ENCODE results near the gene FAM222A. TPM values are rescaled to one million over a fixed set of nuclear protein-coding genes. Genes with fewer than 3 reads are reported as not detected.

FAM222A gene
- total RNA-seq, 4 donors from 2014 or later = 0.54 to 3.7 (median 0.92) TPM

DNA sequence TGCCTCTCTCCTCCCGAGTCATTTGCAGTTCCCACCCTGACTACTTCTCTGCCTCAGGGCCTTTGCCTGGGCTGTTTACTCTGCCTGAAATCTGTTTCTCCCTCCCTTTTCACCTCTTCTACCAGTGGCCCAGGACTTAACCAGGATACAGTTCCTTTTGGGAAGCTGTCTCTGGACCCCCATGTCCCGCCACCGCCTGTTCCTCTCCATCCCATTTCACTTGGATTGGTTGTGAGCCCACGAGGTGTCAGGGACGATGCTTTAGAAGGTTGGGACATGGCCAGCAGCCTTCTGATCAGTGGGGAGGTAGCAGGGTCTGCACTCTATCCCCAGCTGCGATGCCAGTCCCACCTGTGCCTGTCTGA, 51.8 kb downstream of the FAM222A start:
- Histone ChIP-seq H3K27ac (no peak overlapping the region), H3K4me3 (no peak overlapping the region), H3K9me3 (peaks cover 0 to 8% (median 0%) of the 10 kb centered on the region in 3 donors), H3K36me3 (no peaks in the 10 kb centered on the region), H3K4me1 (peaks cover 0 to 4% (median 0%) of the 10 kb centered on the region in 3 donors), H3K27me3 (peaks cover 1% of the 10 kb centered on the region)
- TF ChIP-seq POLR2AphosphoS5 (IDR thresholded peaks at IDR 0.05) = no peak
- 73 to 86% methylated on average over 1 to 3 of the region's 6 CpGs for WGBS, 2 donors (ENCODE audit: low coverage in 1 of 2)
- no peak for ATAC-seq

DNA sequence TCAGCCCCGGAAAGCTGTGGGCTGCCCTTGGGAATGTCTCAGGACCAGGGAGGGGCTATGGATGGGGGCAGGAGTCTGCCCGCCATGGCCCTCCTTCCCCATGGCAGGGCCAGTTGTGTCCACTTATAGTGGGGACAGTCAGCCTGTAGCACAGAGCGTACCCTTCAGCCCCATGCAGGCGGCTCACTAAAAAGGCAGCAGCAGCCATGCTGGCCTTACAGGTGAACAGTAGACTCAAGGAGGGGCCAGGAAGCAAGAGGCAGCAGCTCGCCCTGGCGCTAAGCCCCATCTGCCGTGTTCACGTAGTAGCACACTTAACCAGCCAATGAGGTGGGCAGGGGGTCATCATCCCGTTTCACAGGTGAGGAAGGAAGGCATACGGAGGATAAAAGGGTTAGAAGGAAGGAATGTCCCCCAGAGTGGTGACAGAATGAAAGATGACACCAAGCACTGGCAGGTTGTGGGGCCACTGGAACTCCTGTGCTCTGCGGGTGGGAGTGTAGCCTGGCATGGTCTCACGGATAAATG, 52.7 kb downstream of the FAM222A start:
- no peak overlapping the region for H3K27ac ChIP-seq
- H3K4me3 ChIP-seq = no peak overlapping the region
- H3K4me1 ChIP-seq = peaks cover 0 to 7% (median 0%) of the 10 kb centered on the region in 3 donors
- H3K9me3 ChIP-seq = peaks cover 0 to 8% (median 0%) of the 10 kb centered on the region in 3 donors
- TF ChIP-seq POLR2AphosphoS5 (IDR thresholded peaks at IDR 0.05) (no peak), EP300 (IDR thresholded peaks at IDR 0.05) (no peak), POLR2A (IDR thresholded peaks at IDR 0.05) (no peak)
- TF ChIP-seq, protein P1, sequence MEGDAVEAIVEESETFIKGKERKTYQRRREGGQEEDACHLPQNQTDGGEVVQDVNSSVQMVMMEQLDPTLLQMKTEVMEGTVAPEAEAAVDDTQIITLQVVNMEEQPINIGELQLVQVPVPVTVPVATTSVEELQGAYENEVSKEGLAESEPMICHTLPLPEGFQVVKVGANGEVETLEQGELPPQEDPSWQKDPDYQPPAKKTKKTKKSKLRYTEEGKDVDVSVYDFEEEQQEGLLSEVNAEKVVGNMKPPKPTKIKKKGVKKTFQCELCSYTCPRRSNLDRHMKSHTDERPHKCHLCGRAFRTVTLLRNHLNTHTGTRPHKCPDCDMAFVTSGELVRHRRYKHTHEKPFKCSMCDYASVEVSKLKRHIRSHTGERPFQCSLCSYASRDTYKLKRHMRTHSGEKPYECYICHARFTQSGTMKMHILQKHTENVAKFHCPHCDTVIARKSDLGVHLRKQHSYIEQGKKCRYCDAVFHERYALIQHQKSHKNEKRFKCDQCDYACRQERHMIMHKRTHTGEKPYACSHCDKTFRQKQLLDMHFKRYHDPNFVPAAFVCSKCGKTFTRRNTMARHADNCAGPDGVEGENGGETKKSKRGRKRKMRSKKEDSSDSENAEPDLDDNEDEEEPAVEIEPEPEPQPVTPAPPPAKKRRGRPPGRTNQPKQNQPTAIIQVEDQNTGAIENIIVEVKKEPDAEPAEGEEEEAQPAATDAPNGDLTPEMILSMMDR (IDR thresholded peaks at IDR 0.05) = no peak
- WGBS, 2 donors (ENCODE audit: low coverage in 1 of 2) = 65 to 100% methylated on average over 1 to 8 of the region's 12 CpGs
- no peaks in the 10 kb centered on the region for H3K27me3 ChIP-seq
- no peaks in the 10 kb centered on the region for H3K36me3 ChIP-seq
- ATAC-seq = no peak

DNA sequence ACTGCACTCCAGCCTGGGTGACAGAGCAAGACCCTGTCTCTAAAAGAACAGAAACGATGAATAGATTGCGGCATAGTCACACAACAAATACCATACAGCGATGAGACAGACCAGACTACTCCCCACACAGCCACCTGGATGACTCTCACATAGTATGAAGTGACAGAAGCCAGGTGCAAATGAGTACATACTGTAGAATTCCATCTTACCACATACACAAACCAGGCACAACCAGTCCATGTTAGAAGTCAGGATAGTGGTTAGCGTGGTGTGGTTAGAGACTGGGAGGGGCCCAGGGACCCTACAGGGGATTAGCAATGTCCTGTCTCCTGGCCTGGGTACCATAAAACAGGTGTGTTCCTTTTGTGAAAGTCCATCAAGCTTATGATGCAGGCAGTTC, 53.8 kb downstream of the FAM222A start:
- 98% methylated on average over 4 of the region's 4 CpGs; no CpG with 5 or more reads in 1 of the 2 donors for WGBS, 2 donors (ENCODE audit: low coverage in 1 of 2)
- TF ChIP-seq POLR2AphosphoS5 (IDR thresholded peaks at IDR 0.05) (no peak), EP300 (IDR thresholded peaks at IDR 0.05) (no peak), POLR2A (IDR thresholded peaks at IDR 0.05) (no peak)
- TF ChIP-seq, protein P1 (IDR thresholded peaks at IDR 0.05) = no peak
- peaks cover 0 to 7% (median 0%) of the 10 kb centered on the region in 3 donors for H3K4me1 ChIP-seq
- no peak overlapping the region for H3K27ac ChIP-seq
- ATAC-seq = no peak
- no peaks in the 10 kb centered on the region for H3K36me3 ChIP-seq
- no peak overlapping the region for H3K4me3 ChIP-seq
- peaks cover 0 to 8% (median 0%) of the 10 kb centered on the region in 3 donors for H3K9me3 ChIP-seq
- no peaks in the 10 kb centered on the region for H3K27me3 ChIP-seq

DNA sequence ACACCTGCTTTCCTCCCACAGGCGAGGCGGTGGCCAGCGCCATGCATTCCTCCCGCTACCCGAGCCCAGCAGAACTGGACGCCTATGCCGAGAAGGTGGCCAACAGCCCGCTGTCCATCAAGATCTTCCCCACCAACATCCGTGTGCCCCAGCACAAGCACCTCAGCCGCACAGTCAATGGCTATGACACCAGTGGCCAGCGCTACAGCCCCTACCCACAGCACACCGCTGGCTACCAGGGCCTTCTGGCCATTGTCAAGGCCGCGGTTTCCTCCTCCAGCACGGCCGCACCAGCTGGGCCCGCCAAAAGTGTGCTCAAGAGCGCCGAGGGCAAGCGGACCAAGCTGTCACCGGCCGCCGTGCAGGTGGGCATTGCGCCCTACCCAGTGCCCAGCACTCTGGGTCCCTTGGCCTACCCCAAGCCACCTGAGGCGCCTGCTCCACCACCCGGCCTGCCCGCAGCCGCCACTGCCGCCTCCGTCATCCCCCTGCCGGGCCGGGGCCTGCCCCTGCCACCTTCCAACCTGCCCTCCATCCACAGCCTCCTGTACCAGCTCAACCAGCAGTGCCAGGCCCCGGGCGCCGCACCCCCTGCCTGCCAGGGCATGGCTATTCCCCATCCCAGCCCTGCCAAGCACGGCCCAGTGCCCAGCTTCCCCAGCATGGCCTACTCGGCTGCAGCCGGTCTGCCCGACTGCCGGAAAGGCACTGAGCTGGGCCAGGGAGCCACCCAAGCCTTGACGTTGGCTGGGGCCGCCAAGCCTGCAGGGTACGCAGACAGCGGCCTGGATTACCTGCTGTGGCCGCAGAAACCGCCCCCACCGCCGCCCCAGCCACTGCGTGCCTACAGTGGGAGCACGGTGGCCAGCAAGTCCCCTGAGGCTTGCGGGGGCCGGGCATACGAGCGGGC, 54.6 kb downstream of the FAM222A start:
- TF ChIP-seq EP300 (IDR thresholded peaks at IDR 0.05) = no peak
- Histone ChIP-seq H3K9me3 (peaks cover 0 to 6% (median 0%) of the 10 kb centered on the region in 3 donors), H3K4me3 (no peak overlapping the region), H3K36me3 (no peaks in the 10 kb centered on the region), H3K27me3 (no peaks in the 10 kb centered on the region), H3K27ac (no peak overlapping the region), H3K4me1 (peaks cover 0 to 14% (median 0%) of the 10 kb centered on the region in 3 donors)
- 95% methylated on average over 10 of the region's 54 CpGs; no CpG with 5 or more reads in 1 of the 2 donors for WGBS, 2 donors (ENCODE audit: low coverage in 1 of 2)
- no peak for ATAC-seq

DNA sequence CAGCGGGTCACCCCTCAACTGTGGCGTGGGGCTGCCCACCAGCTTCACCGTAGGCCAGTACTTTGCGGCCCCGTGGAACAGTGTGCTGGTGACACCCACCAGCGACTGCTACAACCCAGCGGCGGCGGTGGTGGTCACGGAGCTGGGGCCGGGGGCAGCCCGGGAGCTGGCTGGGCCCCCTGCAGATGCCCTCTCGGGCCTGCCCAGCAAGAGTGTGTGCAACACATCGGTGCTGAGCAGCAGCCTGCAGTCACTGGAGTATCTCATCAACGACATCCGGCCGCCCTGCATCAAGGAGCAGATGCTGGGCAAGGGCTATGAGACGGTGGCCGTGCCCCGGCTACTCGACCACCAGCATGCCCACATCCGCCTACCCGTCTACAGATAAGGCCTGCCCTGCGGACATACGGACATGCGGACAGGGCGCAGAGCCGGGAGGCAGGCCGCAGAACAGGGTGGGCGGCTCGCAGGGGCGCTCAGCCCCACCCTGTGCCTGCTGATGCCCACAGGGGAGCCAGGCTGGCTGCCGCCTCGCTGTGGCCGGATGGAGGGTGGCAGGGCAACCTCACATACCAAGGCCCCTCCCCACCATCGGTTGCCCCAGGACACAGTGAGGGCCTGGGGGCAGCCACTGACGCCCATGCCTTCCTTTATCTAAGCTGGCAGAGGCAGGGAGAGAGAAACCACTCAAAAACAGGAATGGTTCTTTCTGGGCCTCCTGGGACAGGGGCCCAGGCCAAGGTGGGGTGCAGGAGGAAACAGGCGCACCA, 55.5 kb downstream of the FAM222A start:
- H3K27ac ChIP-seq = no peak overlapping the region
- peaks cover 0 to 20% (median 0%) of the 10 kb centered on the region in 3 donors for H3K4me1 ChIP-seq
- no peaks in the 10 kb centered on the region for H3K27me3 ChIP-seq
- H3K36me3 ChIP-seq = no peaks in the 10 kb centered on the region
- H3K9me3 ChIP-seq = no peaks in the 10 kb centered on the region
- H3K4me3 ChIP-seq = no peak overlapping the region
- ATAC-seq = no peak
- no CpG with 5 or more reads among the region's 38 CpGs for WGBS, 2 donors (ENCODE audit: low coverage in 1 of 2)
- TF ChIP-seq, protein P1 (IDR thresholded peaks at IDR 0.05) = no peak
- no peak for TF ChIP-seq POLR2AphosphoS5 (IDR thresholded peaks at IDR 0.05)
- no peak for TF ChIP-seq POLR2A (IDR thresholded peaks at IDR 0.05)
- no peak for TF ChIP-seq EP300 (IDR thresholded peaks at IDR 0.05)

Measured in gastroesophageal sphincter (tissue), 4 donors.